GM23248 (cell line): ENCODE measurements around the gene GLB1L3. TPM values are rescaled to one million over a fixed set of nuclear protein-coding genes. Genes with fewer than 3 reads are reported as not detected.

ENCODE experiments used
- DNase-seq: peaks from one replicate; pipeline ENCODE4 v3.0.0-alpha.2; 2015
- H2AFZ ChIP-seq: fragments of 200-600 bp; sonication (generic); 2 replicates; pipeline ENCODE4 v1.6.1; 2016; ENCODE audit warnings: antibody characterized with exemption
- H3F3A ChIP-seq: fragments of 200-600 bp; sonication (generic); 2 replicates; pipeline ENCODE4 v1.6.1; 2016; ENCODE audit warnings: mild to moderate bottlenecking, antibody characterized with exemption, mixed run types; ENCODE audit not compliant: insufficient read depth
- H3K27ac ChIP-seq: fragments of 200-600 bp; sonication (generic); 2 replicates; pipeline ENCODE4 v1.5.1; 2016; ENCODE audit warnings: mild to moderate bottlenecking
- H3K27me3 ChIP-seq: fragments of 200-600 bp; sonication (generic); replicated peaks from 2 replicates; pipeline ENCODE4 v1.6.1; 2016; ENCODE audit warnings: mild to moderate bottlenecking; ENCODE audit not compliant: insufficient read depth
- H3K36me3 ChIP-seq: fragments of 200-600 bp; sonication (generic); 2 replicates; pipeline ENCODE4 v1.6.1; 2016; ENCODE audit warnings: low read depth, mild to moderate bottlenecking
- H3K4me1 ChIP-seq: fragments of 200-600 bp; sonication (generic); 2 replicates; pipeline ENCODE4 v1.6.1; 2016; ENCODE audit warnings: mild to moderate bottlenecking; ENCODE audit not compliant: insufficient read depth
- H3K4me2 ChIP-seq: fragments of 200-600 bp; sonication (generic); one replicate; pipeline ENCODE4 v1.6.1; 2016; ENCODE audit warnings: mild to moderate bottlenecking; ENCODE audit not compliant: unreplicated experiment
- H3K4me3 ChIP-seq: fragments of 200-600 bp; sonication (generic); 2 replicates; pipeline ENCODE4 v1.5.1; 2016; ENCODE audit warnings: mild to moderate bottlenecking
- H3K79me2 ChIP-seq: fragments of 200-600 bp; sonication (generic); 2 replicates; pipeline ENCODE4 v1.6.1; 2016; ENCODE audit warnings: mild to moderate bottlenecking; ENCODE audit not compliant: insufficient read depth
- H3K9ac ChIP-seq: fragments of 200-600 bp; sonication (generic); 2 replicates; pipeline ENCODE4 v1.6.1; 2016; ENCODE audit warnings: mild to moderate bottlenecking
- H3K9me2 ChIP-seq: fragments of 200-600 bp; sonication (generic); 2 replicates; pipeline ENCODE4 v1.6.1; 2016; ENCODE audit warnings: mixed run types, mild to moderate bottlenecking, moderate library complexity; ENCODE audit not compliant: insufficient read depth
- H3K9me3 ChIP-seq: fragments of 200-600 bp; sonication (generic); one replicate; pipeline ENCODE4 v1.6.1; 2017; ENCODE audit warnings: low read depth
- H4K20me1 ChIP-seq: fragments of 200-600 bp; sonication (generic); 2 replicates; pipeline ENCODE4 v1.6.0; 2016; ENCODE audit not compliant: insufficient read depth
- EZH2 ChIP-seq: fragments of 200-600 bp; sonication (generic); IDR thresholded peaks from 2 replicates; pipeline ENCODE4 v1.6.1; 2018; ENCODE audit warnings: antibody characterized with exemption, mild to moderate bottlenecking; ENCODE audit not compliant: insufficient read depth, poor library complexity, severe bottlenecking
- EZH2phosphoT487 ChIP-seq: fragments of 200-600 bp; sonication (generic); IDR thresholded peaks from 2 replicates; pipeline ENCODE4 v1.6.1; 2018; ENCODE audit warnings: antibody characterized with exemption, moderate library complexity, mild to moderate bottlenecking, low read depth; ENCODE audit not compliant: insufficient read depth
- WGBS, 2 experiments: methylation state at CpG; one replicate each; pipeline ENCODE4 v1.1.6; 2015 to 2017; ENCODE audit warnings: low lambda C conversion rate in 2 of 2, low coverage in 1 of 2; ENCODE audit errors: missing lambda C conversion rate in 2 of 2; 5-methylcytosine and 5-hydroxymethylcytosine counted together
- in situ Hi-C: fragments of 300-500 bp; cut with MboI; formaldehyde crosslinking; loops from 2 replicates; pipeline ENCODE4 v1.15.0; 2020
- polyA plus RNA-seq: library from polyadenylated mRNA; unstranded; fragments of >200 nt; fragmentation: Nextera tagmentation; extraction: Ambion mirVana; gene quantifications from 2 replicates; pipeline ENCODE4 v1.2.1, GENCODE V29; 2016
- total RNA-seq: library from RNA; depleted of rRNA; stranded (reverse); fragments of >200 nt; shearing (Covaris generic); gene quantifications from 2 replicates; pipeline ENCODE4 v1.2.3, GENCODE V29; 2014; rRNA removed

The GLB1L3 gene
- total and polyA plus RNA-seq, 2 experiments from 2014 or later = not detected

DNA sequence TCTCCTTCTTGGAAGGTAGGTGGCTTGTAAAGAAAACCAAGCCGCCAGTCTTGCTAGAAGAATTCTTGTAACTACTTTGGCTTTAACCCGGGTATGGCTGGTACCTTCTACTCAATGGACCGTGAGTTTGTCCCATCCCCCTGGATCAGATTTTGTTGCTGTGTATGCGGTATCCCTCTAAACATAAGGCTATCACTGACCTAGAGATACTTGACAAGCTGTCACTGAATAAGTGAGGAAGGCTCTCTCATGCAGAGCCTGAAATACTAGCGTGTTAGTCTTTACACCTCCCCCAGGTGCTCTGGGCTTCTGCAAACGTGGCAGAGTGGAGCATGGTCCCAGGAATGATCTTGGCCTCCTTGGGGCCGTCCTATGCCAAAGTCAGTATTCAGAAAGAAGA is 90.1 kb downstream of the GLB1L3 start:
- Histone ChIP-seq H4K20me1 (no peaks in the 10 kb centered on the region), H3K9me2 (no peaks in the 10 kb centered on the region), H3K4me1 (no peaks in the 10 kb centered on the region), H2AFZ (no peak overlapping the region), H3K4me2 (no peak overlapping the region), H3K9me3 (no peaks in the 10 kb centered on the region), H3K79me2 (no peaks in the 10 kb centered on the region), H3K9ac (no peak overlapping the region), H3K36me3 (no peaks in the 10 kb centered on the region), H3F3A (no peaks in the 10 kb centered on the region), H3K27ac (no peak overlapping the region), H3K4me3 (no peak overlapping the region), H3K27me3 (no peaks in the 10 kb centered on the region)
- in situ Hi-C loops = no loop called here
- DNase-seq = no peak
- 32 to 38% methylated on average over 7 of the region's 7 CpGs for WGBS, 2 experiments
- no peak for TF ChIP-seq EZH2
- TF ChIP-seq EZH2phosphoT487 = no peak

DNA sequence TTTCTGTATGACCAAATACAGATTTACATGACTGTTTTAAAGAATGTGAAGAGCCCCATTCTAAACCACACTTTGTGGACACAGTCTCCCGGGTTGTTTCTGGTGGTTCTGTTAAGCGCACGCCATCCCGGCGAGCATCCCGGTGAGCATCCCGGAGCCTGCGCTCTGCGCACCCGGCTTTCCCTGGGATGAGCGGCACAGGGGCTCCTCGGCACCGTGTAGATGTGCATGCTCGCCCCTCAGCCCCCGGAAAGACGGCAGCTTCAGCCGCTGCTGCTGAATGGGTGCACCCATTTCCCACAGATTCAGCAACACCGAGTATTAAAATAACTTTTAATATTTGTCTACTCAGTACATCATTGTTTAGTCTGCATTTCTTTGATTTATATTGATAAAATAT is 91.6 kb downstream of the GLB1L3 start:
- Histone ChIP-seq H3K79me2 (no peaks in the 10 kb centered on the region), H3F3A (no peaks in the 10 kb centered on the region), H3K36me3 (no peaks in the 10 kb centered on the region), H3K27ac (no peak overlapping the region), H3K9me3 (no peaks in the 10 kb centered on the region), H3K4me2 (no peak overlapping the region), H3K9me2 (no peaks in the 10 kb centered on the region), H3K4me1 (no peaks in the 10 kb centered on the region), H4K20me1 (no peaks in the 10 kb centered on the region), H3K4me3 (no peak overlapping the region), H2AFZ (no peak overlapping the region), H3K27me3 (no peaks in the 10 kb centered on the region), H3K9ac (no peak overlapping the region)
- TF ChIP-seq EZH2 = no peak
- TF ChIP-seq EZH2phosphoT487 = no peak
- no peak for DNase-seq
- in situ Hi-C loops = no loop called here
- WGBS, 2 experiments = 65 to 66% methylated on average over 18 of the region's 18 CpGs

Other genes with a start within 250 kb of the GLB1L3 start
- 63.7 and 65.1 TPM in 2 replicates for gene JAM3, start 207.3 kb upstream of the GLB1L3 start, total RNA-seq
- 46.2 and 48.2 TPM in 2 replicates for gene JAM3, start 207.3 kb upstream of the GLB1L3 start, polyA plus RNA-seq
- gene NCAPD3, start 52.4 kb upstream of the GLB1L3 start, total RNA-seq = 9.0 and 13.3 TPM in 2 replicates
- 13.6 and 16.3 TPM in 2 replicates for gene NCAPD3, start 52.4 kb upstream of the GLB1L3 start, polyA plus RNA-seq
- gene VPS26B, start 51.7 kb upstream of the GLB1L3 start, total RNA-seq = 36.9 and 40.3 TPM in 2 replicates
- 27.4 and 28.7 TPM in 2 replicates for gene VPS26B, start 51.7 kb upstream of the GLB1L3 start, polyA plus RNA-seq
- 24.3 and 25.6 TPM in 2 replicates for gene THYN1, start 23.0 kb upstream of the GLB1L3 start, total RNA-seq
- gene THYN1, start 23.0 kb upstream of the GLB1L3 start, polyA plus RNA-seq = 44.2 and 49.8 TPM in 2 replicates
- gene ACAD8, start 22.8 kb upstream of the GLB1L3 start, total RNA-seq = 18.9 and 26.7 TPM in 2 replicates
- 18.5 and 19.4 TPM in 2 replicates for gene ACAD8, start 22.8 kb upstream of the GLB1L3 start, polyA plus RNA-seq
- gene GLB1L2, start 55.6 kb downstream of the GLB1L3 start, total RNA-seq = not detected in 2 replicates
- 0.11 TPM in 1 of 2 replicates, not detected in the other for gene GLB1L2, start 55.6 kb downstream of the GLB1L3 start, polyA plus RNA-seq
- gene B3GAT1, start 135.9 kb downstream of the GLB1L3 start, total RNA-seq = not detected in 2 replicates
- not detected in 2 replicates for gene B3GAT1, start 135.9 kb downstream of the GLB1L3 start, polyA plus RNA-seq